NT2/D1 (cell line): ENCODE results near the gene CAV2.

ENCODE experiments used
- SUZ12 ChIP-seq: IDR thresholded peaks from 2 replicates; pipeline ENCODE4 v1.6.1; 2011; ENCODE audit not compliant: insufficient read length, insufficient read depth; ENCODE audit errors: extremely low read depth
- YY1 ChIP-seq: IDR thresholded peaks from 2 replicates; pipeline ENCODE4 v1.6.1; 2011; ENCODE audit not compliant: insufficient read length, insufficient read depth
- ZNF274 ChIP-seq: IDR thresholded peaks from 2 replicates; pipeline ENCODE4 v1.6.1; 2011; ENCODE audit warnings: mild to moderate bottlenecking, low read depth, low read length

- TF ChIP-seq ZNF274: no peak
- TF ChIP-seq YY1: no peak
- TF ChIP-seq SUZ12: no peak
Measured at GRCh38 chr7:116455499-116455898, 44.0 kb upstream of the CAV2 start.
